NCI-H146 treated with DMSO at 0.1 percent for 48 hours (cell line): ENCODE data around the gene XNDC1N.

Source experiments
- DNase-seq: peaks from one replicate; lab custom pipeline; 2025; ENCODE audit not compliant: unreplicated experiment; lab: John Stamatoyannopoulos, UW

Gene XNDC1N, protein sequence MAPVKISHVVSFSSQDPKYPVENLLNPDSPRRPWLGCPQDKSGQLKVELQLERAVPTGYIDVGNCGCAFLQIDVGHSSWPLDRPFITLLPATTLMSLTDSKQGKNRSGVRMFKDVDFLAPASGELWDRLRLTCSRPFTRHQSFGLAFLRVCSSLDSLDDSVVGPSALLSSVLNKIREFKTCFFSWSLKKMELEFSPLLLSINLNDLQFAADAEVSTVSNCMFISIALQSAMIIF

DNA sequence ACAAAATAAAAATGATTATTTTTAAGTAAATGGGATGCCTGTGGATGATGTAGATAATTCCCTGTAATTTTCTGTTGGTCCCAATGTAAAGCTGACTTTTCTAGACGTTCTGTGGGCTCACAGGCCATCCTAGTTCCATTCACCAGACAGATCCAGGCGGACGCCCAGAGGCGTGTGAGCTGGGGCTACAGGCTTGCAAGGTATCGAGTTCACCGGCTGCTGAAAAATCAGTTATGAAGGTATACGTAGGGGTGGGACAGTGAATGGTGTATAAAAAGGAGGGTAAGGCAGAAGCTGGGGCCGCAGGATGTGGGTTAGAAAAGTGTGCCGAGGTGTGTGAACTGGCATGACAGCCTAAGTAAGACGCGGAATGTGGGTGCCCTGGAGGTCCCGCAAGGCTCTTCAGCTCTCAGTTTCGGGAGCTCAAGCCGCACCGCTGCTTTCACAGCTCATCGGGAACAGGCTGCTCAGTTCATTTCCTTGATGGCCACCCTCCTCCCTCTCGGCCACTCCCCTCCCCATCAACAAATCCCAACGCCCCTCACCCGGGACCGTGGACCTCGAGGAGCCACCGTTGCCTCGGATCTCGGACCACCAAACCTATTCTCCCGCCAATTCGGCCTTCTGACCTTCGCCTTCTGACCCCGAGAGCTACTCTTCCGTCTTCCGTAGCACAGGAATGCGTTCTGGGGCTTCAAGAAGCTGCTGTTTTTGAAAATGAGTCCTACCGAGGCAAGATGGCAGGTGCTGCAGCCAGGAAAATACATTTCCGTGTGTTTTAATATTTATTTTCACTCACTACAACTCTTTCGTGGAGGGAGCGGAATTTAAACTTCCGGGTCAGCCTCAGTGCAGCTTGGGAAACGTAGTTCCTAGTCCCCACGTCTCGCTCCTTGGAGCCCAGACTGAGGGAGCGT, at the start of gene XNDC1N:
XNDC1N (minus strand) TSS at position 775 of the 917 bp plus-strand sequence. CDS start 5,241 bp downstream, outside the sequence.
- peak; percentile 89 for DNase-seq

DNA sequence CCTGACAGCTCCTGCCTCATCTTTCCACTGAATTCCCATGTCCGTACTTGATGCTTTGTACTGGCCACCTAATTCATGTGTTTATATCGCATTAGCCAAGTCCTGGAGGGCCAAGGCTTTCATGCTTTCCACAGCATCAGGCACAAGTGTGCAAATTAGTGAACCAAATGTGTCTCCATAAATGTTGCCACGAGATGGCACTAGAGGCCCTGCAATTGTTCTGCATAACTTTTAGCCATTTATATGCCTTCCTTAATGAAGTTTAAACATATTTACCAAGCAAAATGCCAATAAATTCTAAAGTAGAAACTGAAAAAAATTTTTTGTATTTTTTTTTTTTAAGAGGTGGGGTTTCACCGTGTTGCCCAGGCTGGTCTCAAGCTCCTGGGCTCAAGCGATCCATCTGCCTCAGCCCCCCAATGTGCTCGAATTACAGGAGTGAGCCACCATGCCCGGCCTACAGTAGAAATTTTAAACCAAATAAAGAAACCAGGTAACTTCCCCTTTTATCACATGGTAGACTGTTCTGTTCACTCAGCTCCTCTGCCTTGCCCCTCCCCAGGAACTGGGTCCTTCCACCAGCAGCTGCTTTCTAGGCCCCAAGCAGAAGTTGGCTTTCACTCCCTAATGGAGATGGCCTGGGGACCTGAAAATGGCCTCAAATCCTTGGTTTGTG, 49.5 kb upstream of the XNDC1N start:
- DNase-seq, result no peak

DNA sequence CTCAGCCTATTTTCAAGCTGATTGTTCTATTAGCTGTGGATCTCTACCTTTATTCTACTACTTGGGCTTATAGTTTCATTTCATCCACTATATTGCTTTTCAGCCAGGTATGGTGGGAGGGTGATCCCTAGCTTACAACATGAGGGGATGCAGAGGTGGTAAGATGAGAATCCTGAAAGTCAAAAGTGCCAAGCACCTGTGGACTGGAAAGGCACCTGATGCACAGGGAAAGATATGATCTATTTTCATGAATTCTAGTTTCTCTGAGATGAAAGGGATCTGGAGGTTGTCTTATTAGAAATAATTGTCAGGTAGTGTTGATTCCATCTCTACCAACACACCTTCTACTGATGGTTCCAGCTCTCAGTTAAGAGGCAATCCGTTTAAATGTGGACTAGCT, 48.7 kb upstream of the XNDC1N start:
- no peak for DNase-seq

DNA sequence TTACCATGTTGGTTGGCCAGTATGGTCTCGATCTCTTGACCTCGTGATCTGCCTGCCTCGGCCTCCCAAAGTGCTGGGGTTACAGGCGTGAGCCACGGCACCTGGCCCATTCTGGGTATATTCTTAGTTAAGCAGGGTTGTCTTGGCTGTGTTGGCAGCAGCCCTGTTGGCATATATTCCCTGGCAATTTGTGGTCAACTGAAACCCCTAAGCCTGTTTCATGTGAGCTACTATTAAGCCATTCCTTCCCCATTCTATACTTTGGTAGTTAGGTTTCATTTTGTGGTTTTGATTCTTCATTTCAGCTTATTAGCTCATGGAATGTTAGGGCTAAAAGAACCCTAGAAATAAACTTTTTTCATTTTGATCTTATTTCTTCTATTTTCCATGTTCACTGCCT, 48.2 kb upstream of the XNDC1N start:
- no peak for DNase-seq

DNA sequence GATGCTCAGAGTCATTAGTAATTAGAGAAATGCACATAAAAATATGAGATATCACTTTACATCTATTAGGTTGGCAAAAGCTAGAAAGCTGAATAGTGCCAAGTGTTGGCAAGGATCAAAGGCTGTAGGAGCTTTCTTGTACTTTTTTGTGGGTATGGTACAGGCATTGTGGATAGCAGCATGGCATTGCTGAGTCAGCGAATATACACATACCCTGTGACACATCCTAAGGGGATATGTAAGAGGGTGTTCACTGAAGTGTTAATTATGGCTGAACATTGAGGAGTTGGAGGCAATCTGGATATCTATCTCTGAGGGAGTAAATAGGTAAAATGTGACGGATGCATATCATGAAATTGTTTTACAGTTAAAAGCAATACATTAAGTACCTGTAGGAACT, 43.3 kb upstream of the XNDC1N start:
- no peak for DNase-seq

- no peak for DNase-seq
Observed at GRCh38 chr11:71964641-71965040, 36.2 kb upstream of the XNDC1N start.

GRCh38 chr11:71963468-71963867, 35.1 kb upstream of the XNDC1N start:
- no peak for DNase-seq

GRCh38 chr11:71962428-71963038, 34.1 kb upstream of the XNDC1N start:
- no peak for DNase-seq

GRCh38 chr11:71955898-71956456, 27.6 kb upstream of the XNDC1N start:
- no peak for DNase-seq

- no peak for DNase-seq
Observed at GRCh38 chr11:71951741-71952310, 23.4 kb upstream of the XNDC1N start.

DNA sequence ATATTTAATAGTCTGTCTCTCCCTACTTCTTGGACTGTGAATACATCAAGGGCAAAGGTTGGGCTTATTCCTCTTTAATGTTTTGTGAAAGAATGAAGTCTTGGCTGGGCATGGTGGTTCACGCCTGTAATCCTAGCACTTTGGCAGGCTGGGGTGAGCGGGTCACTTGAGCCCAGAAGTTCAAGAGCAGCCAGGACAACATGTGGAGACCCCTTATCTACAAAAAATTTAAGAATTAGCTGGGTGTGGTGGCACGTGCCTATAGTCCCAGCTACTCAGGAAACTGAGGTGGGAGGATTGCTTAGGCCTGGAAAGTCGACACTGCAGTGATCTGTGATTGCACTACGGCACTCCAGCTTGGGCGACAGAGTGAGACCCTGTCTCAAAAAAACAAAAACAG, 20.6 kb upstream of the XNDC1N start:
- no peak for DNase-seq

DNA sequence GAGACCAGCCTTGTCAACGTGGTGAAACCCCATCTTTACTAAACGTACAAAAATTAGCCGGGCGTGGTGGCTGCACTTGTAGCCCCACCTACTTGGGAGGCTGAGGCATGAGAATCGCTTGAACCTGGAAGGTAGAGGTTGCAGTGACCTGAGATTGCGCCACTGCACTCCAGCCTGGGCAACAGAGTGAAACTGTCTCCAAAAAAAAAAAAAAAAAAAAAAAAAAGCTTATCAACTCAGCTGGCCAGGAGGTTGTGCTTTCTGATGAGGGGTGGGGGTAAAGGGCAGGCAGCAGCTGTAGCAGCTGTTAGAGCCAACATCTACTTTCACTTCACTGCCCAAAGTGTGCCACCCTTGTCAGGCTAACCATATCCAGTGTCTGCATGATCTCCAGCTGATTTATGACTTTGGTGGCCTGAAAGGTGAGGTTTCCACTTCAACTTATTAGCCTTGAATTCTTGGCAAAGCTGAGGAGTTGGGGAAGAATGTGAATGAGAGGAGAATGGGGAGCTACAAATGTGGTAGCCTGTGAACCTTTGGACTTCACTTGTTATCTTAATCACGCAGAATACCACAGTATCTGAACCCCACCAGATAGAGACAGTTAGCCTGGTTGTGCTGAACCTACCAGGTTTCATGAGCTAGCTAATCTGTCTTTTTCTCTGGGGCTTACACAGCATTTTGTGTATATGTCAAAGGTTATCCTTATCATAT, 20.1 kb upstream of the XNDC1N start:
- no peak for DNase-seq

DNA sequence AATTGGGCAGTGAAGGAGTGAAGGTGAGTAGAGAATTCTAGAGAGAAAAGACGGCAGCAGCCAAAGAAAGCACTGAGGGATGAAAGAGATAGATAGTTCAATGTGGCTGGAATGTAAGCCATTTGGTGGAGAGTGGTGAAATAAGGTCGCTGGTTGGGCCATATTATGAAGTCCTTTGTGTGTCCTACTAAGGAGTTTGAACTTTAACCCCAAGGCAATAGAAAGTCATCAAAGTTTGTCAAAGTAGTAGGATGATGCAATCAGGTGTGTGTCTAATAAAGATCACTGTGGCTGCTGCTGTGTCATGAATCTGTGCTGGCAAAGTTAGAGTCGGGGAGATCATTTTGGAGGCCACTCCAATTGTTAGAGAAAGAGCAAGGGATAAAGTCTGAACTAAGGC, 19.1 kb upstream of the XNDC1N start:
- DNase-seq, result no peak

- DNase-seq, result no peak
Observed at GRCh38 chr11:71946144-71946571, 17.8 kb upstream of the XNDC1N start.

GRCh38 chr11:71940561-71941219, 12.3 kb upstream of the XNDC1N start:
- no peak for DNase-seq

DNA sequence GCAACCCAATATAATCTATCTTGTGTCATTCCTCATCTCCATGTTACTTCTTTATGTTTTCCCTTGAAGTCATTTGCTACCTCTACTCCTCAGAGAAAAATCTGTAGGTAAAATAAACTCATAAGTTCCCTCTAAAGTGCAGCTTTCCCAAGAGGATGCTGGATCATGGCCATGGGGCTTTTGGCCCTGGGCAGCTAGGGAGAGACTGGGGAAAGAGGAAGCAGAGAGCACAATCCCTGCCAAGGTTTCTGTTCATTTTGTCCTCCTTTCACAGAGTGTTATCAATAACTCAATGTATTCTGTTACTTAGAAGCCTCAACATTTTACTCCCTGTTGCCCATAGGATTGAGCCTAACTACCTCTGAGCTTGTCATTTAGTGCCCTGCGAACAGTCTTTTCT, 9.4 kb upstream of the XNDC1N start:
- no peak for DNase-seq

GRCh38 chr11:71936825-71937224, 8.4 kb upstream of the XNDC1N start:
- no peak for DNase-seq

DNA sequence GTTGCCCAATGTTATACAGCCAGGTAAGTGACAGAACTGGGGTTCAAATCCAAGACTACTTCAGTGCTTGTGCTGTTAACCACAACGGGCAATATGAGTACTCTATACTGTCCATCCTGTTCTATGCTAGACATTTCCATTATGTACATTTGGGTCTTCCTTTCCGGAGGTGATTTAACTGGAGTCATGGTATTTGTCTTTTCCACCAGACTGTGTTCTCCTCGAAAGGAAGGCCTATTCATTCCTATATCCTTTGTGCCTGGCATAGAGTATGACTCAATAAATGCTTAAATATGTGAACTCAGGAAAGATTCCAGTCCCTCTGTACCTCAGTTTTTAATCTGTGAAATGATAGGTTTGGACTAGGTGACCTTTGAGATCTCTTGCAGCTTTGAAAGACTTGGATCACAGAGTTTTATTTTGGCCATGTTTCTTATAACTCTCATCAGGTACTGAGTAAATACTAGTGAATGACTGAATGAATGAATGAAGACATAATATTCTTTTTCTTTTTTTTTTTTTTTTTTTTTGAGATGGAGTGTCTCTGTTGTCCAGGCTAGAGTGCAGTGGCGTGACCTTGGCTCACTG, 7.0 kb upstream of the XNDC1N start:
- no peak for DNase-seq

GRCh38 chr11:71934213-71934612, 5.8 kb upstream of the XNDC1N start:
- no peak for DNase-seq
